GM18519 (cell line): ENCODE measurements around the gene OR2A7.
"Not testable (repeated sequence)": the region's sequence is repeated elsewhere in the genome, so short reads cannot be mapped to it uniquely, and the experiment has no call there.

Experiments used
- ATAC-seq: cut with Tn5 transposase; IDR thresholded peaks from one replicate; pipeline ENCODE4 v1.9.1; 2021; ENCODE audit warnings: mild to moderate bottlenecking, moderate library complexity; ENCODE audit not compliant: unreplicated experiment, low FRiP score

The OR2A7 gene

DNA sequence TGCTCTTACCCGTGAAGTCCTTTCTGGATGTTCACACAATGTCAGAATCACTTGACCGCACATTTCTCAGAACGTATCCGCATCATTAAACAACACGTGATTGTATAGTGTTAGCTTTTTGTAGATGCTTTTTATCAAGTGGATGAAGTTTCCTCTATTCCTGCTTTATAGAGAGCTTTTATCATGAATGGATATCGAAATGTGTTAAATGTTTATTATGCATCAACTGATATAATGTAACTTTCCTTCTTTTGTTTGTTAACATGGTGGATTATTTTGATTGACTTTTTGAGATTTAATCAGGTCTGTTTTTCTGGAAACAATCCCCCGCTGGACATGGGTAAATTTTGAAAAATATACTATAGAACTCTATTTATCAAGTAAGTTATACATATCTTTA, at the start of gene OR2A7:
OR2A7 (minus strand) TSS at position 101 of the 400 bp plus-strand sequence. CDS start 5,164 bp downstream, outside the sequence.
- not testable (repeated sequence) for ATAC-seq

- ATAC-seq = not testable (repeated sequence)
Measured at GRCh38 chr7:144311872-144312469, 47.4 kb upstream of the OR2A7 start, which contains the start of gene OR2A1. TSS of gene OR2A1 (plus strand) at chr7:144312419. CDS start at chr7:144318125, 5,706 bp downstream.

DNA sequence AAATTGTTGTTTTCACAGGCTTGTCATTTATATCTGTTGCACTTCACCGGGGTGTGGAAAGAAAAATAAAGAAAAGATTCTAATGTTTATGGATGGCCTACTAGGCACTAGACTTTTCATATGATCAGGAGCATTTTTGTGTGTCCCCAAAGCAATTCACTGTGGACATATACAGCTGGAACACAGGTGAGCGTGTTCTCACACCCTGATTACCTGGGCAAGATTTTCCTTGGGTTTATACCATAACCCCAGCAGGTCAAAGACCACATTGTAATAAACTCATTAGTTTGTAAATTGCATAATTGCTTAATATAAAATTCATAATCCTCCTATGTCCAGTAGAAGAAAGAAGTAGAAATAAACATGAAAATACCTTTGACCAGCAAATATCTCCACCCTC, 46.6 kb upstream of the OR2A7 start:
- ATAC-seq = not testable (repeated sequence)

- not testable (repeated sequence) for ATAC-seq
Measured at GRCh38 chr7:144309702-144310101, 45.1 kb upstream of the OR2A7 start.

DNA sequence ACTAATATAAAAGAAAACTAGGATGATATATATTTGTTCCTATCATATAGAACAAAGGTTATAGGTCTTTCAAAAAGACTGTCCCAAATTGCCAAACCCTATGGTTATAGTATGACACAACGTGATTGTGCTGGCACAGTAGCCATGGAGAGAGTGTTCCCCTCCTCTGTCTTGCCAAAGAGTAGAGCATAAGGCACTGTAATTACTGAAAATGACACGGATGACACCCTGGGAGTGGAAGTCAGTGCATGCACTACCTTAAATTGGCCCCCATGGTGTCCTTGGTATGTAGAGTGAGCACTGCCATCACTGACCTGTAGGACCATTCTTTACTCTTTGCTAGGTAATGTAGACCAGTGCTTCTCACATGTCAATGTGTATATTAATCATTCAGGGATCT, 40.6 kb upstream of the OR2A7 start:
- not testable (repeated sequence) for ATAC-seq

GRCh38 chr7:144303607-144304006, 39.0 kb upstream of the OR2A7 start:
- ATAC-seq = not testable (repeated sequence)

- not testable (repeated sequence) for ATAC-seq
Measured at GRCh38 chr7:144302578-144303303, 38.1 kb upstream of the OR2A7 start.

DNA sequence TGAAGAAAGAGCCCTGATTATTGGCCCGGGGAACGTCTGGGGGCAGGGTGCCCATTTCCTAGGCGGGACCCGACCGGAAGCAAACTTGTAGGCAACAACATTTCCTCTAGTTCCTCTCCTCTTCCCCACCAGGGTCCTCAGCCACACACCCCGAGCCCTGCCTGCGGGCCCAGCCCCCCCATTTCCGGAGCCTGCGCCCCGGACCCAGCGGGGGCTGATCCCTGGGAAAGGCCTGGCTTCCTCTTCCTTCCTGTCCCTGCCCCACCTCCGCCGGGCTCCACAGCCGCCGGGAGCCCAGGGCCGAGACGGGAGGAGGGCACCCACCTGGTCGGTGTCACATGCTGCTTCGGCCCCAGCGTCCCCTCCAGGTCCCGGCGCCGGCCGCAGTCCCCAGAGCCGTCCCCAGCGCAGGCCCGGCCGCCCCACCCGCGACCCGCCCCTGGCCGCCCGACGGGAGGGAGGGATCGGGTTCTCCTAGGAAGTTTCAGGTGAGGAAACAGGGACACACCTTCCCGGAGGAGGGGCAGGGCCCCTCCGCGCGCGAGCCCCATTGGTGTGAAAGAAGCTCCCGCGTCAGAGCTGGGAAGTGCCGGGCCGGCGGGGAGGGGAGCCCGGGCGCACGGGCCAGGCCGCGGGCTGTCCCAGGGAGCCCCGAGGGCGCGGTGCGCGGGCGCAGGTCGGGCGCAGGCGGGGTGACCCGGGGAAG, 29.4 kb upstream of the OR2A7 start:
- peak; percentile 58 for ATAC-seq

DNA sequence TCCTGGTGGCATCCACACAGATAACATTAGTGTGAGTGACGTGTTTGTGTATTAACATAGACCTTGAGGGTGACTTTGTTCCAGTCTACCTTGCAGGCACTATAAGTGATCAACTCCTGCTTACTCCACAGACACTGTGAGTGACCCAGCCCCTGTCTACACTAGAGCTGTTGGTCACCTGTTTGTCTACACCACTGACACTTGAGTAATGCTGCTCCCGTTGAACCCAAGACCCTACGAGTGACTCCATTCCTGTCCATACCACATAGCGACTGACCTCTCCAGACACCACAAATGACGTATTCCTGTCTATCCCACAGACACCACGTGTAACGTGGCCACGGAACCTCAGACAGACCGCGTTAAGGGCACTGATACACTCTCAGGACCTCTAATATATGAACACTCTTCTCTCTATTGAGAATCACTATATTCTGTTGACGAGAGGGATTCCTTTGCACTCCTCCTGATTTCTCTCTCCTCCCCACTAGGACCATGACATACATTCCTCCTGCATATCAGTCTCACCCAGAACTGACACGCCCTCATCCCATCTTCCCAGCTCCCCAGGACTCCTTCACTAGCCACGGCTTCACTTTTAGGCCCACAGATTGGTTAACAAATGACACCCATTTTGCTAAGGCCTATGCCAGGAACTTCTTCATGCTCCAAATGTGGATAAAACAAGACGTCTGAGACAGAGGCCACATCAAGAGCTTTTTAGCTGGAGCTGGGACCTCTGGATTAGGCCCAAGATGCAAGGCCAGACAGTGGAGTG, 28.0 kb upstream of the OR2A7 start:
- ATAC-seq = not testable (repeated sequence)

- not testable (repeated sequence) for ATAC-seq
Measured at GRCh38 chr7:144291607-144292006, 27.0 kb upstream of the OR2A7 start.

- not testable (repeated sequence) for ATAC-seq
Measured at GRCh38 chr7:144287171-144287784, 22.7 kb upstream of the OR2A7 start.

- ATAC-seq = not testable (repeated sequence)
Measured at GRCh38 chr7:144283716-144284115, 19.1 kb upstream of the OR2A7 start.

DNA sequence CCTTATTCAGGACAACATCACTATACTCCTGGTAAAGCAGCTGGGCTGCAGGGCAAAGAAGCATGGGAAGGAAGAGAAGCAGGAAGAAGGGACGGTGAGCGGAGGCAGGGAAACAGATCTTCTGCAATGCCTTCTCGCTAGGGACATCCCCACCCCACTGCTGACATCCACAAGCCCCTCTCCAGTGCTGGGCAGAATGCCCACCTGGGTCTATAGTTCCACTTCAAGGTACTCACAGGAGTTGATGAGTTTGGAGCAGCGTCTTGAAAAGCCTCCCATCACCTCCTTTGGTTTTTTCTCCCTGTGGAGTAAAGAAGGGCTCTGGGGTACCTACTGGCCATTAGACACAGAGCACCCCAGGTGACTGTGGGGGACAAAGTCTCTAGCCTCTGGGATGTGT, 17.9 kb upstream of the OR2A7 start:
- not testable (repeated sequence) for ATAC-seq

- not testable (repeated sequence) for ATAC-seq
Measured at GRCh38 chr7:144281981-144282380, 17.4 kb upstream of the OR2A7 start.

DNA sequence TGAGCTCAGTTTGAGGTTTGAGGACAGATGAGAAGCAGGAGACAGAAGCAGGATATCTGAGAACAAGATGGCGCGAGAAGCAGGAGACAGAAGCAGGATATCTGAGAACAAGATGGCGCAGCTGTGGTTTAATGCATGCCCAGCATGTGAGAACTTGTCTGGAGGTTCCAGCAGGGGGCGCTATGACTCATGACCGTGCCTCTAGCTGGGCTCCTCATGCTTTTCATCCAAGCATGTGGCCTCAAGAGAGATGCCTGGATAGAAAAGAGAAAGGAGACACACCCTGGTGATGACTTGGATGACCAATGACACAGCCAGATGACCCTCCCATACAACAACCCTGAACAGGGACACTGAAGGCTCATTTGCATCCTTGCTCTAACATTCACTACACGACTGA, 15.4 kb upstream of the OR2A7 start:
- ATAC-seq = not testable (repeated sequence)

DNA sequence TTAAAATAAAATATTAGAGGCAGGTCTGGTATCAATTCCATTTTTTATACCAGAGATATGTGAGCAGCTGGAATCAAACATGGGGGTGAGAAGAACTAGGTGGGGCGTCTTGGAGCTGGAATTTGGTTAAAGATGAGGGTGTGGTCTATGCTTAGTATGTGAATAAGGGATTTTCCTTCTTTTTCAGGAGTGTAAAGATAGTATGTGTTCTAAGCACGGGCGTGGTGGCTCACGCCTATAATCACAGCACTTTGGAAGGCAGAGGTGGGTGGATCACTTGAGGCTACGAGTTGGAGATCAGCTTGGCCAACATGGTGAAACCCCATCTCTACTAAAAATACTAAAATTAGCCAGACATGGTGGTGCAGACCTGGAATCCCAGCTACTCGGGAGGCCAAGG, 10.7 kb upstream of the OR2A7 start:
- not testable (repeated sequence) for ATAC-seq

GRCh38 chr7:144269188-144269587, 4.6 kb upstream of the OR2A7 start, which contains the start of gene CTAGE8:
TSS of gene CTAGE8 (minus strand) at chr7:144269288. CDS start at chr7:144269250, 38 bp downstream.
- ATAC-seq = not testable (repeated sequence)

GRCh38 chr7:144262128-144262527, 2.5 kb downstream of the OR2A7 start:
- ATAC-seq = not testable (repeated sequence)

DNA sequence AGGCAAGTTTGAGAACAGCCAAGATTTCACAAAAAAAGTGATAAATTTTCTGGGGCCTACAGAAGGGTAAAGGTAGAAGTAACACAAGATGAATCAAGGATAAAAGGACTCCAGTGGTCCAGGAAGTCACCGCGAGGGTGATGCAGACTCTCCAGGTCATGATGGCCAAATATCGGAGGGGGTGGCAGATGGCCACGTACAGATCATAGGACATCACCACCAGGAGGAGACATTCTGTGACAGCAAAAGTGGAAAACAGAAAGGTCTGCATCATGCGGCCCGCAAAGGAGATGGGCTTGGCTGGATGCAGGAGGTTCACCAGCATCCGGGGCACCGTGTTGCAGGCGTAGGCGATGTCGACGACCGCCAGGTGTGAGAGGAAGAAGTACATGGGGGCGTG, 5.5 kb downstream of the OR2A7 start:
- not testable (repeated sequence) for ATAC-seq

DNA sequence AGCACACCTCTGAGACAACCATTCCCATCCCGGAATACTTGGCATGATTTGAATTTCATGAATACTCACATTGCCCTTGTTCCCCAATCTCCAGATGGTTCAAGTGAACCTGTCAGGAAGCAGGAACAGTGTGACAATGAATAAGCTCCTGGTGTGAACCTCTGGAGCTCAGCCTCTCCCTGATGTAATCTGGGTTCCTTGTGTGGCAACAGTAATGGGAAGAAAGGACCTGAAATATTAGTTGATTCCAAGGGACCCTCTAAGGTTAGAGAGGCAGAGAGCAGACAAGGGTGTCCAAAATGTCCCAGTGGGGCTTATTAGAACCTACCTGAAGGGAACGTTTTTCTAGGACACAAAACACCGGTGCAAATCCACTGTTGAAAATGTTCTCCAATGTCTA, 8.5 kb downstream of the OR2A7 start:
- ATAC-seq = no peak
